ENCODE measurements around the gene TEX29.

GRCh38 chr13:111323549-111323948 is 3.1 kb downstream of the TEX29 start:
- TF ChIP-seq CTCF (IDR thresholded peaks at IDR 0.05) = no peak
- TF ChIP-seq STAT6 (CRISPR knock-in tag; conservative IDR thresholded peaks at IDR 0.05; ENCODE audit: low read depth) = no peak
- no peak for TF ChIP-seq ZNF317 (CRISPR knock-in tag; IDR thresholded peaks at IDR 0.05; ENCODE audit: borderline replicate concordance, low read depth)
- no peak for TF ChIP-seq ATF2 (CRISPR knock-in tag; IDR thresholded peaks at IDR 0.05; ENCODE audit: borderline replicate concordance, low read depth)
- no peak for TF ChIP-seq PRDM15 (CRISPR knock-in tag; IDR thresholded peaks at IDR 0.05)
- no peak for TF ChIP-seq RELA (CRISPR knock-in tag; IDR thresholded peaks at IDR 0.05; ENCODE audit: borderline replicate concordance)
- no peak for TF ChIP-seq TEAD4 (CRISPR knock-in tag; IDR thresholded peaks at IDR 0.05)
- TF ChIP-seq NR2C2 (CRISPR knock-in tag; IDR thresholded peaks at IDR 0.05) = no peak
- TF ChIP-seq, protein P1, sequence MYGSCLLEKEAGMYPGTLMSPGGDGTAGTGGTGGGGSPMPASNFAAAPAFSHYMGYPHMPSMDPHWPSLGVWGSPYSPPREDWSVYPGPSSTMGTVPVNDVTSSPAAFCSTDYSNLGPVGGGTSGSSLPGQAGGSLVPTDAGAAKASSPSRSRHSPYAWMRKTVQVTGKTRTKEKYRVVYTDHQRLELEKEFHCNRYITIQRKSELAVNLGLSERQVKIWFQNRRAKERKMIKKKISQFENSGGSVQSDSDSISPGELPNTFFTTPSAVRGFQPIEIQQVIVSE (CRISPR knock-in tag; IDR thresholded peaks at IDR 0.05; ENCODE audit: borderline replicate concordance) = no peak
